H1 (cell line): Measurements from ENCODE around the gene NAV2. TPM values are rescaled to one million over a fixed set of nuclear protein-coding genes. Genes with fewer than 3 reads are reported as not detected.

Experiments used
- CTCF ChIA-PET: fragments of 300-600 bp; sonication (Branson Sonifier 250); formaldehyde crosslinking; loops from one replicate; lab custom pipeline; 2021; ENCODE audit not compliant: partially characterized antibody; lab: Charles Lee
- POLR2A ChIA-PET: fragments of 300-600 bp; sonication (Branson Sonifier 250); formaldehyde crosslinking; loops from one replicate; lab custom pipeline; 2021; ENCODE audit warnings: inconsistent platforms; ENCODE audit not compliant: partially characterized antibody; lab: Charles Lee
- DNase-seq, 2 experiments: peaks; one replicate each; pipeline versions ENCODE4 v3.0.0 to v3.0.0-alpha.2; 2010 to 2022; ENCODE audit warnings: low spot score in 2 of 2, low read depth in 1 of 2, mixed read lengths in 1 of 2
- FAIRE-seq: peaks from 2 replicates; lab custom pipeline; 2011; peaks lifted over from hg19 to GRCh38; lab: Jason Lieb, UNC
- H2AFZ ChIP-seq: 2 replicates; pipeline ENCODE4 v1.8.1; 2012; ENCODE audit warnings: low read length, inconsistent platforms
- H2AK5ac ChIP-seq: 2 replicates; pipeline ENCODE4 v1.6.1; 2013; ENCODE audit warnings: low read depth, low read length
- H2BK120ac ChIP-seq: replicated peaks from 2 replicates; pipeline ENCODE3; 2013; ENCODE audit warnings: low read depth, low read length, inconsistent platforms
- H2BK12ac ChIP-seq: 2 replicates; pipeline ENCODE4 v1.6.1; 2013; ENCODE audit warnings: low read depth, low read length
- H2BK15ac ChIP-seq: 2 replicates; pipeline ENCODE4 v1.6.1; 2013; ENCODE audit warnings: low read length
- H2BK20ac ChIP-seq: 2 replicates; pipeline ENCODE4 v1.6.1; 2013; ENCODE audit warnings: low read length
- H2BK5ac ChIP-seq: 2 replicates; pipeline ENCODE4 v1.6.1; 2013; ENCODE audit warnings: low read depth, low read length
- H3K14ac ChIP-seq: 2 replicates; pipeline ENCODE4 v1.6.1; 2013; ENCODE audit warnings: inconsistent platforms; ENCODE audit not compliant: insufficient read length
- H3K18ac ChIP-seq: 2 replicates; pipeline ENCODE4 v1.6.1; 2013; ENCODE audit warnings: low read length; ENCODE audit errors: extremely low read depth
- H3K23ac ChIP-seq: 2 replicates; pipeline ENCODE4 v1.6.1; 2013; ENCODE audit warnings: inconsistent platforms; ENCODE audit not compliant: insufficient read length
- H3K23me2 ChIP-seq: 2 replicates; pipeline ENCODE4 v1.6.1; 2013; ENCODE audit warnings: low read depth, low read length
- H3K27ac ChIP-seq: 2 replicates; pipeline ENCODE4 v1.6.1; 2011; ENCODE audit warnings: low read depth, low read length, inconsistent platforms
- H3K27me3 ChIP-seq, 4 experiments: replicated peaks in 1 of 4; 1 replicate in 1 of 4; 2 replicates in 3 of 4; pipeline versions ENCODE4 v1.6.1 to v1.8.1; 2011 to 2013; ENCODE audit warnings: low read length in 3 of 4, mild to moderate bottlenecking in 3 of 4, inconsistent platforms in 2 of 4, mixed read lengths in 2 of 4, moderate library complexity in 1 of 4; ENCODE audit not compliant: control insufficient read depth in 3 of 4, insufficient read depth in 3 of 4; ENCODE audit errors: extremely low read depth in 1 of 4
- H3K36me3 ChIP-seq, 4 experiments: 2 replicates each; pipeline versions ENCODE4 v1.6.1 to v1.8.1; 2011 to 2013; ENCODE audit warnings: mild to moderate bottlenecking in 4 of 4, low read length in 3 of 4, moderate library complexity in 2 of 4, control low read depth in 1 of 4, inconsistent platforms in 1 of 4; ENCODE audit not compliant: insufficient read depth in 4 of 4, control insufficient read depth in 2 of 4
- H3K4ac ChIP-seq: replicated peaks from 2 replicates; pipeline ENCODE3; 2013; ENCODE audit warnings: low read length, low read depth, mixed read lengths, inconsistent platforms; ENCODE audit not compliant: insufficient read length
- H3K4me1 ChIP-seq, 4 experiments: replicated peaks in 1 of 4; 1 replicate in 1 of 4; 2 replicates in 3 of 4; pipeline versions ENCODE4 v1.6.1 to v1.8.1; 2011 to 2013; ENCODE audit warnings: low read length in 3 of 4, inconsistent platforms in 2 of 4, mixed read lengths in 1 of 4; ENCODE audit not compliant: insufficient read depth in 4 of 4, control insufficient read depth in 3 of 4
- H3K4me2 ChIP-seq, 2 experiments: 2 replicates each; pipeline versions ENCODE4 v1.6.1 to v1.8.1; 2011 to 2013; ENCODE audit warnings: low read depth in 2 of 2, low read length in 2 of 2, control low read depth in 1 of 2, inconsistent platforms in 1 of 2, mild to moderate bottlenecking in 1 of 2; ENCODE audit not compliant: insufficient read depth in 1 of 2
- H3K4me3 ChIP-seq, 4 experiments: fragments of 200-600, 300-600 bp in 1 of 4; sonication (generic), shearing (Covaris generic), sonication (Bioruptor Twin) in 1 of 4; 2 replicates each; pipeline versions ENCODE4 v1.5.1 to v1.8.1; 2011 to 2016; ENCODE audit warnings: low read length in 4 of 4, low read depth in 3 of 4, control low read depth in 2 of 4, inconsistent platforms in 2 of 4, mild to moderate bottlenecking in 2 of 4, mixed read lengths in 1 of 4, moderate library complexity in 1 of 4; ENCODE audit not compliant: insufficient read depth in 2 of 4; ENCODE audit errors: extremely low read depth in 1 of 4
- H3K56ac ChIP-seq: replicated peaks from 2 replicates; pipeline ENCODE3; 2013; ENCODE audit warnings: low read depth, mild to moderate bottlenecking, mixed read lengths, low read length, inconsistent platforms; ENCODE audit not compliant: insufficient read length
- H3K79me1 ChIP-seq: 2 replicates; pipeline ENCODE4 v1.6.1; 2013; ENCODE audit warnings: low read depth, low read length, control low read depth
- H3K79me2 ChIP-seq, 2 experiments: 2 replicates each; pipeline versions ENCODE4 v1.6.1 to v1.8.1; 2012 to 2013; ENCODE audit warnings: low read length in 2 of 2, mild to moderate bottlenecking in 2 of 2, inconsistent platforms in 1 of 2; ENCODE audit not compliant: insufficient read depth in 2 of 2, control insufficient read depth in 1 of 2
- H3K9ac ChIP-seq, 4 experiments: replicated peaks in 1 of 4; 1 replicate in 1 of 4; 2 replicates in 3 of 4; pipeline versions ENCODE4 v1.6.1 to v1.8.1; 2011 to 2013; ENCODE audit warnings: low read depth in 3 of 4, low read length in 3 of 4, control low read depth in 2 of 4, mild to moderate bottlenecking in 2 of 4, moderate library complexity in 2 of 4, inconsistent platforms in 1 of 4; ENCODE audit errors: extremely low read depth in 1 of 4
- H3K9me3 ChIP-seq, 2 experiments: 2 replicates each; pipeline versions ENCODE4 v1.6.1 to v1.8.1; 2012 to 2013; ENCODE audit warnings: mild to moderate bottlenecking in 2 of 2, moderate library complexity in 2 of 2, control low read depth in 1 of 2, inconsistent platforms in 1 of 2, low read depth in 1 of 2, low read length in 1 of 2, mixed read lengths in 1 of 2; ENCODE audit not compliant: insufficient read depth in 2 of 2
- H4K20me1 ChIP-seq, 2 experiments: replicated peaks in 1 of 2; 2 replicates each; pipeline versions ENCODE3 to v1.8.1; 2011 to 2013; ENCODE audit warnings: inconsistent platforms in 2 of 2, low read length in 2 of 2, mild to moderate bottlenecking in 1 of 2; ENCODE audit not compliant: insufficient read depth in 2 of 2, control insufficient read depth in 1 of 2
- H4K5ac ChIP-seq: 2 replicates; pipeline ENCODE4 v1.6.1; 2013; ENCODE audit warnings: low read length, low read depth, mixed read lengths, inconsistent platforms; ENCODE audit not compliant: insufficient read length
- H4K8ac ChIP-seq: 2 replicates; pipeline ENCODE4 v1.8.0; 2013; ENCODE audit warnings: mild to moderate bottlenecking, moderate library complexity, low read length, inconsistent platforms; ENCODE audit not compliant: insufficient read depth; ENCODE audit errors: extremely low read depth
- H4K91ac ChIP-seq: replicated peaks from 2 replicates; pipeline ENCODE3; 2013; ENCODE audit warnings: low read length, mixed read lengths, inconsistent platforms; ENCODE audit not compliant: insufficient read length
- BACH1 ChIP-seq: IDR thresholded peaks from 2 replicates; pipeline ENCODE4 v1.6.1; 2012; ENCODE audit warnings: low read length, improper control_type of control experiment
- CREB1 ChIP-seq: IDR thresholded peaks from 2 replicates; pipeline ENCODE4 v1.6.1; 2012; ENCODE audit warnings: inconsistent platforms
- FOSL1 ChIP-seq: IDR thresholded peaks from 2 replicates; pipeline ENCODE4 v1.6.1; 2011; ENCODE audit warnings: mild to moderate bottlenecking, low read depth, low read length, moderate library complexity; ENCODE audit not compliant: insufficient read depth
- MAFK ChIP-seq: IDR thresholded peaks from 2 replicates; pipeline ENCODE4 v1.6.1; 2012; ENCODE audit warnings: low read depth, mild to moderate bottlenecking, improper control_type of control experiment, low read length
- WGBS, 2 experiments: shearing (Covaris generic) in 1 of 2; methylation state at CpG; one replicate each; pipeline versions ENCODE4 v1.1.6 to v1.1.7; 2013 to 2015; ENCODE audit warnings: low lambda C conversion rate in 2 of 2, mixed read lengths in 2 of 2, inconsistent platforms in 1 of 2, low coverage in 1 of 2, missing lambda C conversion rate in 1 of 2; ENCODE audit not compliant: insufficient replicate concordance in 2 of 2, insufficient coverage in 1 of 2, insufficient read length in 1 of 2; ENCODE audit errors: extremely low coverage in 1 of 2, missing lambda C conversion rate in 1 of 2; 5-methylcytosine and 5-hydroxymethylcytosine counted together
- polyA plus RNA-seq, 7 experiments: library from polyadenylated mRNA; depleted of rRNA in 3 of 7; stranded (reverse) in 5 of 7; unstranded in 2 of 7; fragments of >200 nt in 5 of 7; fragments of 200-250 nt in 2 of 7; gene quantifications; 1 replicate in 5 of 7; 2 replicates in 1 of 7; 4 replicates in 1 of 7; pipeline versions ENCODE4 v1.2.1 to v1.2.3, GENCODE V29; 2011 to 2013; ENCODE audit warnings: missing spikeins in 2 of 7, mixed read lengths in 2 of 7
- total RNA-seq: library from RNA; stranded (reverse); fragmentation: NEBNext Ultra II Directional; extraction: Animal tissue kit (Norgen Biotek cat#: 25700); gene quantifications from 2 replicates; pipeline ENCODE4 v1.2.1, GENCODE V29; 2021

NAV2 gene
- total and polyA plus RNA-seq, 2 of the 8 experiments (the other 6 are each of a cell fraction or from before 2014, with no cell fraction given) = 35.6 to 73.6 TPM

DNA sequence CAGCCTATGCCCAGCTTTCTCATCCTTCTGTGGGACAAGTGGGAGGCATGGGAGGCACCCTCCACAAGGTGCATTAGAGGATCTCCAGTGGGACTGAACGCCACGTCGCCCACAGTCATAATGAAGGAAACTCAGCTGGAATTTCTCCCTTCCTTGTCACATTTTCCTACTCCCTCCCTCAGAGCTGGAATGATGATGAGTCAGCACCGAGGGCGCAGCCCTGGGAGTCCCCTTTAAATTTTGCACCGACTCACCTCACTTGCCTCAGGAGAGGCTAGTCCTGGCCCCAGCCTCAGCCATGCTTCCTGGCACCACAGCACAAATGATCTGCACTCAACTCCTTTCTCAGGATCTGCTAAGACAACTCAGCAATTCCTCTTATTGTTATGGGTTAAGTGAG, 413.3 kb downstream of the NAV2 start:
- Histone ChIP-seq H2BK20ac (no peak overlapping the region), H3K4me1 (peaks cover 0 to 4% (median 2%) of the 10 kb centered on the region in 4 experiments; a peak in 1 of 7 replicates), H3K36me3 (no peaks in the 10 kb centered on the region), H3K9me3 (no peaks in the 10 kb centered on the region), H4K5ac (no peak overlapping the region), H2AK5ac (no peak overlapping the region), H3K9ac (no peak overlapping the region), H4K91ac (no peak overlapping the region), H3K4me3 (no peak overlapping the region), H3K23me2 (no peaks in the 10 kb centered on the region), H3K79me2 (no peaks in the 10 kb centered on the region), H3K4ac (no peak overlapping the region), H2BK15ac (no peak overlapping the region), H3K56ac (no peak overlapping the region), H3K27ac (no peak overlapping the region), H3K27me3 (peaks cover 1 to 8% (median 4%) of the 10 kb centered on the region in 4 experiments; a peak in 6 of 7 replicates), H3K23ac (no peak overlapping the region), H4K20me1 (no peaks in the 10 kb centered on the region), H2BK5ac (no peak overlapping the region), H2BK120ac (no peak overlapping the region), H3K4me2 (no peak overlapping the region), H2AFZ (no peak overlapping the region), H3K18ac (no peak overlapping the region), H3K14ac (no peak overlapping the region), H2BK12ac (no peak overlapping the region), H3K79me1 (0 out of 2 replicates have a peak, but pooled peaks cover 2% of the 10 kb centered on the region), H4K8ac (no peak overlapping the region)
- WGBS, 2 experiments = 77% methylated on average over 6 of the region's 6 CpGs; no CpG with 5 or more reads in 1 of the 2 experiments
- ChIA-PET CTCF (interaction anchor here (0.6 to 2.5 kb wide), 7 partner anchors 12 to 458 kb away, joined by 3 to 14 read pairs (median 4); no protein-coding TSS in a partner anchor), POLR2A (no interaction called here)
- DNase-seq = no peak
- TF ChIP-seq CREB1 (no peak), MAFK (peak; percentile 39; the same call in 1 of the 2 replicates), FOSL1 (no peak), BACH1 (peak; percentile 68; the same call in 1 of the 2 replicates)
- FAIRE-seq = no peak
